A673 (cell line): Measurements from ENCODE around the gene TFDP1. TPM values are rescaled to one million over a fixed set of nuclear protein-coding genes. Genes with fewer than 3 reads are reported as not detected.

Source experiments
- BruUV-seq: library from RNA; stranded (reverse); fragments of 400-500 nt; replicated peaks from 2 replicates; lab custom pipeline; 2021; lab: Mats Ljungman, UMichigan
- CTCF ChIA-PET: fragments of 300-600 bp; sonication (Branson Sonifier 250); formaldehyde crosslinking; loops from one replicate; lab custom pipeline; 2022; ENCODE audit warnings: antibody characterized with exemption; lab: Charles Lee
- POLR2A ChIA-PET: fragments of 300-600 bp; sonication (Branson Sonifier 250); formaldehyde crosslinking; loops from one replicate; lab custom pipeline; 2022; ENCODE audit warnings: antibody characterized with exemption; ENCODE audit not compliant: low non-redundant PET; lab: Charles Lee
- DNase-seq: peaks from one replicate; pipeline ENCODE4 v3.0.0-alpha.2; 2015; ENCODE audit warnings: low spot score
- H3K27ac ChIP-seq: fragments of 200-600 bp; sonication (generic); 2 replicates; pipeline ENCODE4 v1.5.1; 2016; ENCODE audit warnings: mixed run types, low read depth, mild to moderate bottlenecking, mixed read lengths, antibody characterized with exemption, low read length; ENCODE audit not compliant: poor library complexity, severe bottlenecking
- H3K27me3 ChIP-seq: fragments of 200-600 bp; sonication (generic); replicated peaks from 2 replicates; pipeline ENCODE4 v1.6.1; 2017; ENCODE audit warnings: mixed run types, low read depth, mild to moderate bottlenecking, mixed read lengths, antibody characterized with exemption, low read length; ENCODE audit not compliant: insufficient read depth, poor library complexity
- H3K36me3 ChIP-seq: fragments of 200-600 bp; sonication (generic); 2 replicates; pipeline ENCODE4 v1.6.1; 2016; ENCODE audit warnings: mixed run types, mild to moderate bottlenecking, mixed read lengths, antibody characterized with exemption, low read length; ENCODE audit not compliant: insufficient read depth, poor library complexity, severe bottlenecking
- H3K4me1 ChIP-seq: fragments of 200-600 bp; sonication (generic); 2 replicates; pipeline ENCODE4 v1.6.1; 2017; ENCODE audit warnings: mixed run types, mild to moderate bottlenecking, mixed read lengths, antibody characterized with exemption, low read length; ENCODE audit not compliant: insufficient read depth, poor library complexity, severe bottlenecking
- H3K4me3 ChIP-seq: fragments of 200-600 bp; sonication (generic); 2 replicates; pipeline ENCODE4 v1.5.1; 2016; ENCODE audit warnings: low read depth, mixed run types, mild to moderate bottlenecking, mixed read lengths, low read length; ENCODE audit not compliant: poor library complexity, severe bottlenecking
- H3K9me3 ChIP-seq: fragments of 200-600 bp; sonication (generic); 2 replicates; pipeline ENCODE4 v1.6.1; 2016; ENCODE audit warnings: mixed run types, low read depth, mild to moderate bottlenecking, mixed read lengths, antibody characterized with exemption, low read length; ENCODE audit not compliant: poor library complexity, severe bottlenecking
- CTCF ChIP-seq: fragments of 300-800, 200-600 bp; sonication (generic); conservative IDR thresholded peaks from 2 replicates; pipeline ENCODE4 v1.5.1; 2017; ENCODE audit warnings: low read depth, mild to moderate bottlenecking, antibody characterized with exemption, low read length, moderate library complexity, mixed read lengths
- EZH2 ChIP-seq: fragments of 200-600 bp; sonication (generic); IDR thresholded peaks from 2 replicates; pipeline ENCODE4 v1.6.1; 2017; ENCODE audit warnings: borderline replicate concordance, low read depth, mild to moderate bottlenecking, mixed read lengths, antibody characterized with exemption, low read length; ENCODE audit not compliant: poor library complexity, severe bottlenecking
- intact Hi-C: fragments of 100-400 bp; cut with micrococcal nuclease; formaldehyde crosslinking; loops from one replicate; pipeline ENCODE4 v1.10.0; 2022; ENCODE audit not compliant: unreplicated experiment
- total RNA-seq: library from RNA; stranded (reverse); gene quantifications from 2 replicates; pipeline ENCODE4 v1.2.3, GENCODE V29; 2021

TFDP1 gene
- total RNA-seq, 1 experiment from 2014 or later, result 153 TPM

GRCh38 chr13:113558461-113558860, 26.1 kb upstream of the TFDP1 start:
- Histone ChIP-seq H3K9me3 (no peaks in the 10 kb centered on the region), H3K27me3 (no peaks in the 10 kb centered on the region), H3K27ac (no peak overlapping the region), H3K4me1 (no peaks in the 10 kb centered on the region), H3K4me3 (no peak overlapping the region), H3K36me3 (no peaks in the 10 kb centered on the region)
- POLR2A ChIA-PET, result no interaction called here
- TF ChIP-seq CTCF, result no peak
- TF ChIP-seq EZH2, result no peak
- CTCF ChIA-PET, result no interaction called here
- intact Hi-C loops, result no loop called here
- DNase-seq, result no peak
- no TSS peak for BruUV-seq

- intact Hi-C loops, result no loop called here
Measured at GRCh38 chr13:113559061-113559460, 25.5 kb upstream of the TFDP1 start.

GRCh38 chr13:113559901-113560644, 24.5 kb upstream of the TFDP1 start:
- no peaks in the 10 kb centered on the region for H3K4me1 ChIP-seq
- no peak for TF ChIP-seq CTCF
- no peak for TF ChIP-seq EZH2
- BruUV-seq, result no TSS peak
- H3K27ac ChIP-seq, result no peak overlapping the region
- intact Hi-C loops, result no loop called here
- no peak for DNase-seq
- H3K36me3 ChIP-seq, result no peaks in the 10 kb centered on the region
- ChIA-PET CTCF (interaction anchor here (2.8 kb wide), 1 partner anchor 102 kb away, joined by 20 read pairs; no protein-coding TSS in a partner anchor), POLR2A (no interaction called here)
- no peaks in the 10 kb centered on the region for H3K27me3 ChIP-seq
- no peaks in the 10 kb centered on the region for H3K9me3 ChIP-seq
- H3K4me3 ChIP-seq, result no peak overlapping the region

More at GRCh38 chr13:113559061-113559460, 25.5 kb upstream of the TFDP1 start:
- ChIA-PET POLR2A (no interaction called here), CTCF (no interaction called here)
- no TSS peak for BruUV-seq
- no peaks in the 10 kb centered on the region for H3K36me3 ChIP-seq
- no peaks in the 10 kb centered on the region for H3K9me3 ChIP-seq
- no peak for DNase-seq
- TF ChIP-seq CTCF (no peak), EZH2 (no peak)
- no peak overlapping the region for H3K4me3 ChIP-seq
- no peaks in the 10 kb centered on the region for H3K27me3 ChIP-seq
- no peak overlapping the region for H3K27ac ChIP-seq
- no peaks in the 10 kb centered on the region for H3K4me1 ChIP-seq
